WI38 (cell line): Measurements from ENCODE around the gene CTSZ.

ENCODE experiments used
- H3K4me3 ChIP-seq: 2 replicates; pipeline ENCODE4 v1.5.1; 2011; ENCODE audit warnings: low read depth, mild to moderate bottlenecking, control low read depth, low read length
- TF ChIP-seq, protein P1 (sequence below): IDR thresholded peaks from 2 replicates; pipeline ENCODE4 v1.5.1; 2012; ENCODE audit warnings: low read depth, mild to moderate bottlenecking, control low read depth, low read length

The CTSZ gene

DNA sequence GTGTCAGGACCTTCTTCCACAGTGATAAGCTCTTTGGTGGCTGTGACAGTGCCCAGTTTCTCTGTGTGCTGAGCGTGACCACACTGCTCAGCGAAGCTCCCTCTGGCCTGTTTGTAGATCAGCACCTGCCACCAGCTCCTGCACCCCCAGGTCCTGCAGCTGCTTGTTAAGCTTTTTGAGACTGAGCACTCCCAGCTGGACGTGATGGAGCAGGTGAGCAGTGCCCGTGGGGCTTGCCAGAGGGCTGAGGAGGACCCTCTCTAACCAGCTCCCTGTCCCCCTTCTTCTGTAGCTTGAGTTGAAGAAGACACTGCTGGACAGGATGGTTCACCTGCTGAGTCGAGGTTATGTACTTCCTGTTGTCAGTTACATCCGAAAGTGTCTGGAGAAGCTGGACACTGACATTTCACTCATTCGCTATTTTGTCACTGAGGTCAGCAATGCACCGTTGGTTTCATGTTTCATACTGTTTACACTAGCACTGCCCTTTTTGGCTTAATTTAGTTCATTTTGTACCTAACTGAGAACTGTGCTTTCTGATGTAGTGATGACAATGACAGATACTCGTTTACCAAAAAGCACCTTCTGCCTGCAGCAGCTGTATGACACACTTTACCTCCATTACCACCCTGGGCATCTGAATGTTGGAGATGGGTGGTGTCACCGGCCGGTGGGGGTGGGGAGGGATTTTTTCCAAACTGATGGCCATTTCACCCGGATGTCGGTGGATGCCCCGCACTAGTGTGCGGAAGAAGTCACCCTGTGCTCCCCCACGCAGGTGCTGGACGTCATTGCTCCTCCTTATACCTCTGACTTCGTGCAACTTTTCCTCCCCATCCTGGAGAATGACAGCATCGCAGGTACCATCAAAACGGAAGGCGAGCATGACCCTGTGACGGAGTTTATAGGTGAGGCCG lies 13.5 kb downstream of the CTSZ start:
- H3K4me3 ChIP-seq = no peak overlapping the region
- TF ChIP-seq, protein P1, sequence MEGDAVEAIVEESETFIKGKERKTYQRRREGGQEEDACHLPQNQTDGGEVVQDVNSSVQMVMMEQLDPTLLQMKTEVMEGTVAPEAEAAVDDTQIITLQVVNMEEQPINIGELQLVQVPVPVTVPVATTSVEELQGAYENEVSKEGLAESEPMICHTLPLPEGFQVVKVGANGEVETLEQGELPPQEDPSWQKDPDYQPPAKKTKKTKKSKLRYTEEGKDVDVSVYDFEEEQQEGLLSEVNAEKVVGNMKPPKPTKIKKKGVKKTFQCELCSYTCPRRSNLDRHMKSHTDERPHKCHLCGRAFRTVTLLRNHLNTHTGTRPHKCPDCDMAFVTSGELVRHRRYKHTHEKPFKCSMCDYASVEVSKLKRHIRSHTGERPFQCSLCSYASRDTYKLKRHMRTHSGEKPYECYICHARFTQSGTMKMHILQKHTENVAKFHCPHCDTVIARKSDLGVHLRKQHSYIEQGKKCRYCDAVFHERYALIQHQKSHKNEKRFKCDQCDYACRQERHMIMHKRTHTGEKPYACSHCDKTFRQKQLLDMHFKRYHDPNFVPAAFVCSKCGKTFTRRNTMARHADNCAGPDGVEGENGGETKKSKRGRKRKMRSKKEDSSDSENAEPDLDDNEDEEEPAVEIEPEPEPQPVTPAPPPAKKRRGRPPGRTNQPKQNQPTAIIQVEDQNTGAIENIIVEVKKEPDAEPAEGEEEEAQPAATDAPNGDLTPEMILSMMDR = no peak

DNA sequence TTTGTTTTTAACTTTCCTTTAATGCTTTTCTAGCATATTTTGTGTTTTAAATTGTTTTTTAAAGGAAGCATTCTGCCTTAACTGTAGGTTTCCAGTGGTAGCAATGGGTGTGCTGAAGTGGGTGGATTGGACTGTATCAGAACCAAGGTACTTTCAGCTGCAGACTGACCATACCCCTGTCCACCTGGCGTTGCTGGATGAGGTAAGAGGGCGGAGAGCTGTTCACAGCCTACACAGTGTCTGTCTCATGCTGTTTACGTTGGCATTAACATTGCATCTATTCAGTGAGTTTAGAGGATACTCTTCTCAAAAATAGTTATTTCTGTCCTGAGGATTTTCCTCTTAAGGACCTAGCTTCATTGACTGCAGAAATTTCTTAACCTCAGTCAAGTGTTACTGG lies 14.1 kb downstream of the CTSZ start:
- H3K4me3 ChIP-seq = no peak overlapping the region
- TF ChIP-seq, protein P1 = no peak

DNA sequence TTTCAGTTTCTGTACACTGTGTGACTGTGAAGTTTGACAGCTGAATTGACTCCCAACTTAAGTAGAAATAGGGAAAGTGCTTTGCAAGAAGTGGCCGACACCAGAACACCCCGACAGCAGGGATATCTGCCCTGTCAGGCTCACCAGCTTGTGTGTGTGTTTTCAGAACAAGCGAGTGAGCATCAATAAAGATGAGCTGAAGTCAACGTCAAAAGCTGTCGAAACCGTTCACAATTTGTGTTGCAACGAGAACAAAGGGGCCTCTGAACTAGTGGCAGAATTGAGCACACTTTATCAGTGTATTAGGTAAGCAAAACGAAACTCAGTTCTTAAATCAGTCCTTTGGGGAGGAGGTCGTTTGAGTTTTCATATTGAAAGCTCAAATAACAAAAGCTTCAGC lies 15.3 kb downstream of the CTSZ start:
- H3K4me3 ChIP-seq = no peak overlapping the region
- TF ChIP-seq, protein P1 = no peak

DNA sequence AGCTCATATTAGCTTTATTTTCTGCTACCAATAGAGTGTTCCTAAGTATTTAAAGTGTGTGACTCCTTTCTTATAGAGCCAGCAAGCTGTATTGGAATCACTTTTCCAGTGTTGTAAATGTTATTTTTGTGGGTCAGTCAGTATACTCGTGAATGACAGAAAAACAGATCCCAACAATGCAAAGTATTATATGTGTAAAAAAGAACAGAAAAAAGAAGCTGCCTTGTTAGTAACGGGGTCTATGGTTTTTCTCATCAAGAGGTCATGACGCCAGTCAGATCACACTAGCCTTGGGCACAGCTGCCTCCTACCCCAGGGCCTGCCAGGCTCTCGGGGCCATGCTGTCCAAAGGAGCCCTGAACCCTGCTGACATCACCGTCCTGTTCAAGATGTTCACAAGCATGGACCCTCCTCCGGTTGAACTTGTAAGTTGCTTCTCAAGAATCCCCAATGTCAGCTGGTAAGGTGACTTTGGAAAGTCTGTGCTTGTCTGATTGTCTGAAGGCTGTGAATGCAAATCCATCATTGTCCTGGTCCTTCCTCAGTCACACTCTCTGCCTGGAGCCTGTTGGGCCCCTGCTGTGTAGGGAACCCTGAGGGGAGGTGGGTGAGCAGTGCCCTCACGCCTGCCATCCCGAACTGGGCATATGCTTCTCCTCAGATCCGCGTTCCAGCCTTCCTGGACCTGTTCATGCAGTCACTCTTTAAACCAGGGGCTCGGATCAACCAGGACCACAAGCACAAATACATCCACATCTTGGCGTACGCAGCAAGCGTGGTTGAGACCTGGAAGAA lies 16.2 kb downstream of the CTSZ start:
- TF ChIP-seq, protein P1 = no peak
- no peak overlapping the region for H3K4me3 ChIP-seq

DNA sequence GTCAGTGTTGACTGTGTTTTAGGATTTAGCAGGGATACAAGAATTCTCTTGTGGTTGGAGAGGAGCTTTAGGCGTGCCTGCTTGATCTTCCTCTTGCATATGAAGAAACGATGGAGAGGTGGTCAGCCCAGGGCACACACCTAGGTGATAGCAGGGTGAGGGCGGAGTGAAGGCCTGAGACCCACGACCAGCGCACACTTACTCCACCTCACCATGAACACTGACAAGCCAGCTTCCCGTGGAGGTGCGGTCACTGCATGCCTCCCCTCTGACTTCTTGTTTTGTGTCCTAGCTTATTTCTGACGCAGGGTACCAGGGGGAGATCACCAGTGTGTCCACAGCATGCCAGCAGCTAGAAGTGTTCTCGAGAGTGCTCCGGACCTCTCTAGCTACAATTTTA lies 17.9 kb downstream of the CTSZ start:
- H3K4me3 ChIP-seq = no peak overlapping the region
- TF ChIP-seq, protein P1 = no peak

DNA sequence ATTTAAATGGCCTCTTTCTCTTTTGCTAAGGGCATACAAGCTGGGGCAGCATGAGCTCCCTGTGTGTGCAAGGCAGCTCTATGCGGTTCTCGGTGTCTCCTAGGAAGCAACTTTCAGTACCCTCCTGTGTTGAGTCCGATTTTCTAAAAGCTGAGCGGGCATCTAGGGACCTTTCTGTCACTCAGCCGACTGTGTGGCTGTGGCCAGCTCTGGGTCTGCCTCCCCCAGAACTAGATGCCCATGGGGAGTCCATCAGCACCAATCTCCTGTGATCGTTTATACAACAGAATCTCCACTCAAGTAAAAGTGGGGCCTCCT lies 18.5 kb downstream of the CTSZ start:
- TF ChIP-seq, protein P1 = no peak

More for the DNA sequence above, 18.5 kb downstream of the CTSZ start:
- H3K4me3 ChIP-seq = no peak overlapping the region
